C4-2B (cell line): ENCODE data around the gene WWOX.

Experiments
- ZFX ChIP-seq: fragments of 450-650 bp; IDR thresholded peaks from 2 replicates; pipeline ENCODE4 v1.6.1; 2017
- TF ChIP-seq, protein P1 (sequence below): fragments of 450-650 bp; conservative IDR thresholded peaks from 2 replicates; pipeline ENCODE4 v1.5.1; 2017; ENCODE audit warnings: mild to moderate bottlenecking

DNA sequence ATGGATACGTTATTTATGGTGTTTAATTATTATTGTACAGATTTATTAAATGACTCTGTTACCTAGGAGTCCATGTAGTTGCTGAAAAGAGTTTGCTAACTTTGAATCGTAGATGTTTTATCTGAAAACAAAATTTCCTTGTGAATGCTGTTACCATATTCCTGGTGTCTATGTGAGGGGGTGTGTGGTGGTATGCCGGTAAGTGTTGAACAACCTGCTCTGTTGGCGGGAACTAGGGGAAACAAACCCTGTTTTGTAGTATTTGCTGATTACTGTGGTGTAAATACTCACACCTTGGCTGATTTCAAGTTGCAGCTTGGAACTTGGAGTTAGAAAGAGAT lies 386.4 kb downstream of the WWOX start:
- TF ChIP-seq, protein P1, sequence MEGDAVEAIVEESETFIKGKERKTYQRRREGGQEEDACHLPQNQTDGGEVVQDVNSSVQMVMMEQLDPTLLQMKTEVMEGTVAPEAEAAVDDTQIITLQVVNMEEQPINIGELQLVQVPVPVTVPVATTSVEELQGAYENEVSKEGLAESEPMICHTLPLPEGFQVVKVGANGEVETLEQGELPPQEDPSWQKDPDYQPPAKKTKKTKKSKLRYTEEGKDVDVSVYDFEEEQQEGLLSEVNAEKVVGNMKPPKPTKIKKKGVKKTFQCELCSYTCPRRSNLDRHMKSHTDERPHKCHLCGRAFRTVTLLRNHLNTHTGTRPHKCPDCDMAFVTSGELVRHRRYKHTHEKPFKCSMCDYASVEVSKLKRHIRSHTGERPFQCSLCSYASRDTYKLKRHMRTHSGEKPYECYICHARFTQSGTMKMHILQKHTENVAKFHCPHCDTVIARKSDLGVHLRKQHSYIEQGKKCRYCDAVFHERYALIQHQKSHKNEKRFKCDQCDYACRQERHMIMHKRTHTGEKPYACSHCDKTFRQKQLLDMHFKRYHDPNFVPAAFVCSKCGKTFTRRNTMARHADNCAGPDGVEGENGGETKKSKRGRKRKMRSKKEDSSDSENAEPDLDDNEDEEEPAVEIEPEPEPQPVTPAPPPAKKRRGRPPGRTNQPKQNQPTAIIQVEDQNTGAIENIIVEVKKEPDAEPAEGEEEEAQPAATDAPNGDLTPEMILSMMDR: no peak
- no peak for TF ChIP-seq ZFX
